ENCODE measurements around the gene PCGF1. TPM values are rescaled to one million over a fixed set of nuclear protein-coding genes. Genes with fewer than 3 reads are reported as not detected.
A peak's percentile ranks its signal among the peaks of the same experiment; 100 is the strongest.

PCGF1 gene
- total RNA-seq, 1 donor, result 16.2 TPM

DNA sequence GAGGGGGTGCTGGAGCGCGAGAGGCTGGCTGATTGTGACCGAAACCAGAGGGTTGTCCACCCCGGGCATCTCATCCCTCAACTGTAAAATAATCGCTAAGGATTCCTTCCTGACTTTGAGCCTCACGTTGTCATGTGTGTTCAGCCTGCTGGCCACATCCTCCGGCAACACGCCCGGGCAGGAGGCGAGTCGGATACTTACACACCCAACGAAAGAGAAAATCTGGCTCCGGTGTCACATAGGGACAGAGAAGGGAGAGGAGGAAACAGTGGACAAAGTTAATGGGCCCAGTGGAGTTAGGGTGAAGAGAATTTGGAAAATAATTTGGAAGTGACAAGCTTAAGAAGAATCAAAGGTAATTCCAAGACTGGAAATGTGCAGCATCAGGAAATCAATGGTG, 9.2 kb upstream of the PCGF1 start:
- no peak for DNase-seq (ENCODE audit: low read depth in 2 of 3, low spot score in 2 of 3)

DNA sequence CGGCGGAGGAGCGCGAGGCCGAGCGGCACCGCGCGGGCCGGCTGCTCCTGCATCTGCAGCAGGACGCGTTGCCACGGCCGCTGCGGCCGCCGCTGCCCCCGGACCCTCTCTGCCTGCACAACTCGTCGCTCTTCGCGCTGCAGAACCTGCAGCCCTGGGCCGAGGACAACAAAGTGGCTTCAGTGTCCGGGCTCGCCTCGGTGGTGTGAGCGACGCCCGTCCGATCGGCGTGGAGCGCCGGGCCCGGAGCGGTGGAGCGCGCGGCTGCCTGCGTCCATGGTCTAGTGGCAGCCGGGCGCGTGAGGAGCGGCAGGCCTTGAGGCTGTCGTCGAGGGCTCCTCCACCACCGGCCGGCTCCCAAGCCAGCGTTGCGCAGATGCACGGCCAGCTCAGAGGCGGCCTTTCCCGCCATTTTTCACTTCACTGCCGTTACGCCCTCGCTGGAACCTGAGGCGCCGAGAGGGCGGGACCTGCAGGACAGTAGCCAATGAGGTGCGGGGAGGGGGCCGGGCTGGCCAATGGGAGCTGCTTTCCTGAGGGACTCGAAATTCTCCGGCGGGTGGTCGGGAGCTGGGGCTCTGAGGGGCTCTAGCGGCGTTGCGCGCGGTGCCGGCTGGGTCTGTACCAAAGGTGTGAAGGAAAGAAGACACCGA, 8.6 kb upstream of the PCGF1 start:
- DNase-seq (ENCODE audit: low read depth in 2 of 3, low spot score in 2 of 3), result peak in 2 of 3 donors; percentile 62 to 75

DNA sequence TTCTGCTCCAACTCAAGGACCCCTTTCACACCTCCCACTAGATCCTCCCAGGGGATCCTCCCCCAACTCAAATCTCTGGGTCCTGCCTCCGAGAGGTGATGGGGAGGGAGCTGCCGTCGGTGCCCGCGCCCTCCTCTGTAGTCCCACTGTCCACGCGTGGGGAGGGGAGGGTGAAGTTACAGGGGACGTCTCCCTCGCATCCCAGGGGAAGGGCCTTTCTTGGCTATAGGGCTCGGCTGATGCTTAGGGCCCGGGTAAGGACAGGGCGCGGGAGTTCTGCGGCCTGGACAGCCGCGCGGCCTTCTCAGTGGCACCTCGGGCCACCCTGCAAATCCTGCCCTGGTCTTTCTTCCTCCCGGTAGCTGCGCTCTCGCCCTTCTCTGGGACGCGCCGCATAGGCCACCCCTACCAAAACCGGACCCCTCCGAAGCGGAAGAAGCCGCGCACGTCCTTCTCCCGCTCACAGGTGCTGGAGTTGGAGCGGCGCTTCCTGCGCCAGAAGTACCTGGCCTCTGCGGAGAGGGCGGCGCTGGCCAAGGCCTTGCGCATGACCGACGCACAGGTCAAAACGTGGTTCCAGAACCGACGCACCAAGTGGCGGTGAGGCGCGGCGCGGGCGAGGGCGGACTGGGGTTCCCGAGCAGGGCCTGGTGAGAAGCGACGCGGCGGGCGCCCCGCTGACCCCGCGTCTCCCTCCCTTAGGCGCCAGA, 7.9 kb upstream of the PCGF1 start:
- no peak for DNase-seq (ENCODE audit: low read depth in 2 of 3, low spot score in 2 of 3)

DNA sequence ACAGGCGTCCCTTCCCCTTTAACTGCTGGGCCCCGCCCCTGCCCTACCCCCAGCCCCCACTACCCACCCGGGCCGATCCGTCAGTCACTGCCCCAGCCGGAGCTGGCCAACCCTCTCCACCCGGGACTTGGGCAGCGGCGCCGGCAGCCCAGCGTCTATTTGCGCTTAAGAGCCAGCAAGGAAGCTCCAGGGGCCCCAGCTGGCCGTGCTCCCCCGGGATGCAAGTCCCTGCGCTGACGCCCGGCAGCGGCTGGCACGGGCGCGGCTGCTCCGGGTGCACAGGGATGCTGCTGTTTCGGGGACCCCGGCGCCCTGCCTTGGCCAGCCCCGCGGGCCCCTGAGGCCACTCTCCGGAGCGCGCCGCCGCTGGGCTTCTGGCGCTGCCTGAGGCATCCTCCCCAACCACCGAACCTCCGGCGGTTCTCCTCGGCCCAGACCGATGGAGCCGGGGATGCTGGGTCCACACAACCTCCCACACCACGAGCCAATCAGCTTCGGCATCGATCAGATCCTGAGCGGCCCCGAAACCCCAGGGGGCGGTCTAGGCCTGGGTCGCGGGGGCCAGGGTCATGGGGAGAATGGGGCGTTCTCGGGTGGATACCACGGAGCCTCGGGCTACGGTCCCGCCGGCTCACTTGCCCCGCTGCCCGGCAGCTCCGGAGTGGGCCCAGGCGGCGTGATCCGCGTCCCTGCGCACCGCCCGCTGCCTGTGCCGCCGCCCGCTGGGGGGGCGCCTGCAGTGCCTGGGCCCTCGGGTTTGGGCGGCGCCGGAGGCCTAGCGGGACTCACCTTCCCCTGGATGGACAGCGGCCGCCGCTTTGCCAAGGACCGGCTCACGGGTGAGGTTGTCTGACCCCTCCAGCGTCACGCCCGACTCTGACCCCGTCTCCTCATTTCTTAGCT, 7.1 kb upstream of the PCGF1 start, which contains the start of gene TLX2:
Gene TLX2, plus strand, starts transcription at position 83 of the 903 bp plus-strand sequence. Its CDS starts 357 bp downstream, at position 440.
- DNase-seq (ENCODE audit: low read depth in 2 of 3, low spot score in 2 of 3), result no peak

DNA sequence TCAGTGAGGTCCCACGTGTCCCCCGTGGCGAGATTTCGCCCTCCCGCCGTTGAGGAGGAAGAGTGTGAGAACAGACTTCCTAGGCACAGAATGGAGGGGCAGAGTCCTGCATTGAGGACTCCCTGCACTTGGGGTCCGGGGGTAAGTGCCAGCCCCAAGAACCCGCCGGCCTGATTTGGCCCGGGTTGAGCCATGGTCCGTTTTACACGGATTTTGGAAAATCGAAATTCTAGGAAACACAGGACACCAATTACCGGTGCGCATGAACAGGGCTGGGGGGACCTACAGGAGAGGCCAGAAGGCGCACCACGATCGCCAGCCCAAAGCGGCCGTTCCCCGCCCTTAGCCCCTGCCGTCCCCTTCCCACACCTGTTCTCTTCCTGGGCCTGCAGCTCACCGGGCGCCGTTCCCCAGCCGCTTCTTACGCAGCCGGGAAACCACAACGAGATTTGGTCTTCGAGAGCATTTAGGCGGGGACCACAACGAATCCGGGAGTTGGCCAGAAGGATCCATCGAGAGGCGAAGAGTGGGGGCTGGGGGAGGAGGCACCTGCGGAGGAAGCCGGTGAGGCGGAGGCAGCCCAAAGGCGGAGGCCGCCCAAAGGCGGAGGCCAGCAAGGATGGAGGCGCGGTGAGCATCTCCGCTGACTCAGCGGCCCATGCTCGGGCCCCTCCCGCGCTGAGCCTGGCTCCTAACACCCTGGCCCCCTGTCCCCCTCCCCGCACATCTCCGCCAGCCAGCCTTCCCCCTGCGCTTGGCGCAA, 6.3 kb upstream of the PCGF1 start:
- no peak for DNase-seq (ENCODE audit: low read depth in 2 of 3, low spot score in 2 of 3)

DNA sequence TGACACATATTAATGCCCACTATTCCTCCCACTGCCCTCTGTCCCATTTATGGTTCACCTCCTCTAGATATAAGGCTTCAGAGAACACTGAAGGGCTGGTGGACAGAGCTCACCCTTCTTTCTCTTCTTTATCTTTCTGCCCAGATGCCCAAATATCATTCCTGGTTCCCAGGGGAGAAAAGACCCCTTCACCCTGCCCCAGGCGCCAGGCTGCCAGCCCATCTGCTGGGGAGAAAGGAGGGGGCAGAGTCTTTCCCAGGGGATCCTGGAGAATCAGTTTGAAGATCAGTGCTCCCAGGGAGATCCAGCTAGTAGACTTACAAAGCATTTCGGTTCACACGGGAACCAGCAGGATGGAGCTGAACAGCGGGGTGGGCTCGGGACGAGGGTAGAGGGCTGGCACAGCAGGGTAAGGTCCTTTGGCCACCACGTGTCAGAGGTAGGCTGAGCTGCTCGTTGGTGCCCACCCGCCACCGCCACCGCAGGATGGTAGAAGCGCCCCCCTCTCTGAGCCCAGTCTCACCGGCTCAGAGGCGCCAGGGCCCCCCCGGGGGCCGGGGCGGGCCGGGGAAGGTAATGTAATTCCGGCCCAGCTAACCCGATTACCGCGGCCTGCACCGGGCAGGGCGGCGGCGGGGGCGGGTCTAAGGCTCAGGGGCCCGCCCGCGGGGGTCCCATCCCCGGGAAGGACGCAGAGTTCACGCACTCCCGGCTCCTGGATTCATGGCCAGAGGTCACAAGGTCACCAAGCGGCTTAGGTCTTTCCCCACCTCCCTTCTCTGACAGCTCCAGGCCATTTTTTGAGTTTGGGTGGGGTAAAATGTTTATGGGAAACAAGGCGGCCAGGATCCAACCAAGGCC, 5.5 kb upstream of the PCGF1 start:
- DNase-seq (ENCODE audit: low read depth in 2 of 3, low spot score in 2 of 3), result no peak

DNA sequence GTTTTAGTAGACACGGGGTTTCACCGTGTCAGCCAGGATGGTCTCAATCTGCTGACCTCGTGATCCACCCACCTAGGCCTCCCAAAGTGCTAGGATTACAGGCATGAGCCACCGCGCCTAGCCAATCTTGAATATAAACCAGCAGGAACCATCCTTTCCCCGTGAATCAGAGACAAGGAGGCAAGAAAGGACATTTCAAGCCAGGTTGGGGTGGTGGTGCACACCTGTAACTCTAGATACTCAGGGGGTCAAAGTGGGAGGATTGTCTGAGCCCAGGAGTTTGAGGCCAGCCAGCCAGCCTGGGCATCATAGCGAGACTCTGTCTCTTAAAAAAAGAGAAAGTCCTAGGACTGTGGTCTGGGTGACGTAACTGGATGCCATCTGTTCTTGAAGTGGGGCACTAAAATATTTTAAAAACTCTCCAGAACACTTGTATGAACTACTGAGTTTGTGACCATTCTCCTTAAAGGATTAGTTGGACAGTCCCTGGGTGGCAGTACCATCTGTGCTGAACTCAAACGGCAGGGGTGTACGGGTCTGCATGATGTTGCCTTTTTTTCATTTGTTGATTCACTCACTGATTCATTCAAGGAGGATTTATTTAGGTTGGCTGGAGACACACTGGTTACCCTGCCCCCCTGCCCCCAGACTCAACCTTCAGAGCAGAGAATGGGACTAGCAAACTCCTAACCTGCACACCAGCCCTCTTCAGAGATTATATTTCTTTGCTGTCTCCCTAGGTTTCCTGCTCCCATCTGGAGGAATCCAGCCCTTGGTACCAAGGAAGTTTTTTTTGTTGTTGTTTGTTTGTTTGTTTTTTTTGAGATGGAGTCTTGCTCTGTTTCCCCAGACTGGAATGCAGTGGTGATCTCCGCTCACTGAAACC, 3.9 kb upstream of the PCGF1 start:
- DNase-seq (ENCODE audit: low read depth in 2 of 3, low spot score in 2 of 3), result no peak

DNA sequence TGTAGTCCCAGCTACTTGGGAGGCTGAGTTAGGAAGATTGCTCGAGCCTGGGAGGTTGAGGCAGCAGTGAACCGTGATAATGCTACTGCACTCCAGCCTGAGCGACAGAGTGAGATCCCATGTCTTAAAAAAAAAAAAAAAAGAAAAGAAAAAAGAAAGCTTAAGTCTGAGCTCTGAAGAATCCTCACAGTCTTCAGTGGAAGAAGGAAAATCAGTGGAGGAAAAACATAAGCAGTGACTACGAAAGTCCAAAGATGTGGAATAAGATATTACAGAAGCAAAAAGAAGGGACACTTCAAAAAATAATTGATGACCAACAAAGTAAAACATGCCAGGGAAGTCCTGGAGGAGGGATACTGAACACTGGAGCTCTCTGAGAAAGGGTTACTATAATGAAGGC, 2.8 kb upstream of the PCGF1 start:
- no peak for DNase-seq (ENCODE audit: low read depth in 2 of 3, low spot score in 2 of 3)

DNA sequence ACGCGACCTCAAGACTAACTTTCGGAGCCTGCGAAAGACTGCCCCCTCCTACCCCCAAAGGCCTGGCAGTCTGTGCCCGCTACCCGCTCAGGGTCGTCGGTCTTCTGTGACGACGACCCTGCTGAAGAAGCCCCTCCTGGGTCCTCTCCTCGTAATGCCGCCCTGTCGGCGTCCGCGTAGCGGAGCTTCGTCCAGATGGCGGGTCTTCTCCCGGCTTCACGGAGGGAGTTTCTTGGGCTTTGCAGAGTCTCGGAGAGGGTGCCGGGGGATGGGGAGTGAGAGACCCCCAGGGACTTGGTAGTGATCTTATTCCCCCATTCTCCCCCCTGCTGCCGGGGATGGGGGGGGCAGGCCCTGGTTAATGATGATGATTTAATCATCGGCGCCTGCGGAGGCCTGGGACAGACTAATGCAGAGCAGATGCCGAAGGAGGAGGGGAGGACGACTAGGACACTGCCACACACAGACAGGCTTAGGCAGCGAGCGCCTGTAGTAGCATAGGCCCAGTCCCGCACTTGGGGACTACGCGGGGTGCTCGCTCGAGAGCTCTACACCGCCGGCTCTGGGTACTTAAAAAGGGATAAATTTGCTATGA, 528 bp upstream of the PCGF1 start:
- no peak for DNase-seq (ENCODE audit: low read depth in 2 of 3, low spot score in 2 of 3)

DNA sequence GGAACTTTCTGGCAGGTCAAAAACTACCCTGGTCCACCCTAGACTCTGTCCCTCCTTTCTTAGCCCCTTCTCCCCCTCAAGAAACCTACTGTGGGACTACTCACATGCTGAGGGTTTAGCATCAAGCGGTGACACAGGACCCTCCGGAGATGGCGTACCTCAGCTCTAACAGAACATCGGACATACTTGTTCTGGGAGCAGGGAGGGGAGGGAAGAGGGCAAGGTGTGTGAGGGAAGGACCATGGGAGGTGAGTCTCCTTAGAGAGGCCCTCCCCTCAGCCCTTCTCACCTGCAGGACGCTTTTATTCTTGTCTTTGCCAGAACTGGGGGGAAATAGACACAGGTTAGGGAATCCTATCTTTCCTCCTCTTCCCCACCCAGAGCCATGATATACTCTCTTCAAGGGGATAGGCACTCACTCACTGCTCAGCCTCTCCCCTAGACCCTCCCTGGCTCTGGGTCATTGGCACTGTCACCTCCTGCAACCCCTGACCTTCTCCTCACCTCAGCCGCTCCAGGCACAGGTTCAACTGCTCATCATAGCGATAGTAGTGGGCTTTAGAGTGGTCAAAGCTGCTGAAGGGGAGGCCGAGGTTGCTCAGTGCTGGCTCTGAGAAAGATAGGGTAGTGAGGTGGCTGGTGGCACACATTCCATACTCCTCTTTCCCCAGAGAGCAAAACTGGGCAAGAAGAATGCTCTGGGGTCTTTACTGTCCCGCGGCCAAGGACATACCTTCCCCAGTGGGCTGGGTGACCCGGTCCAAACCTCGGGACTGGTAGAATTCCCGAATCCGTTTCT, 1.8 kb downstream of the PCGF1 start:
- no peak for DNase-seq (ENCODE audit: low read depth in 2 of 3, low spot score in 2 of 3)

DNA sequence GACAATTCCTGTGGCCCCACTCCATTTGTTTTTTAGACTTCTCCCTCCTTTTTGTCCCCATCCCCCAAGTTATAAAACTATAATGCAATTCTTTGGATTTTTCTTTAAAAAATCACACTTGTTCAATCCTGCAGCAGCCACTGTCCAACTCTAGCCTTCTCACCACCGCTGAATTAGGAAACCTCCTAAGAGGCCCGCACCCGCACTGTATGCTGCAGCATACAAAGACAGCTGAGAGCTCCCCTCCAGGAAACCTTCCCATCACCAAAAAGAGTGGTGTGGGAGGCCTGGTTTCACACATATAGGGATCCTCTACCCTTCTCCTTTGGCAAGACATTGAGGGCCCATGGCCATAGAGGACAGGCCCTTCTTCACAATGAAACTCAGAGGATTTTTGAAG, 2.9 kb downstream of the PCGF1 start:
- DNase-seq (ENCODE audit: low read depth in 2 of 3, low spot score in 2 of 3), result no peak

DNA sequence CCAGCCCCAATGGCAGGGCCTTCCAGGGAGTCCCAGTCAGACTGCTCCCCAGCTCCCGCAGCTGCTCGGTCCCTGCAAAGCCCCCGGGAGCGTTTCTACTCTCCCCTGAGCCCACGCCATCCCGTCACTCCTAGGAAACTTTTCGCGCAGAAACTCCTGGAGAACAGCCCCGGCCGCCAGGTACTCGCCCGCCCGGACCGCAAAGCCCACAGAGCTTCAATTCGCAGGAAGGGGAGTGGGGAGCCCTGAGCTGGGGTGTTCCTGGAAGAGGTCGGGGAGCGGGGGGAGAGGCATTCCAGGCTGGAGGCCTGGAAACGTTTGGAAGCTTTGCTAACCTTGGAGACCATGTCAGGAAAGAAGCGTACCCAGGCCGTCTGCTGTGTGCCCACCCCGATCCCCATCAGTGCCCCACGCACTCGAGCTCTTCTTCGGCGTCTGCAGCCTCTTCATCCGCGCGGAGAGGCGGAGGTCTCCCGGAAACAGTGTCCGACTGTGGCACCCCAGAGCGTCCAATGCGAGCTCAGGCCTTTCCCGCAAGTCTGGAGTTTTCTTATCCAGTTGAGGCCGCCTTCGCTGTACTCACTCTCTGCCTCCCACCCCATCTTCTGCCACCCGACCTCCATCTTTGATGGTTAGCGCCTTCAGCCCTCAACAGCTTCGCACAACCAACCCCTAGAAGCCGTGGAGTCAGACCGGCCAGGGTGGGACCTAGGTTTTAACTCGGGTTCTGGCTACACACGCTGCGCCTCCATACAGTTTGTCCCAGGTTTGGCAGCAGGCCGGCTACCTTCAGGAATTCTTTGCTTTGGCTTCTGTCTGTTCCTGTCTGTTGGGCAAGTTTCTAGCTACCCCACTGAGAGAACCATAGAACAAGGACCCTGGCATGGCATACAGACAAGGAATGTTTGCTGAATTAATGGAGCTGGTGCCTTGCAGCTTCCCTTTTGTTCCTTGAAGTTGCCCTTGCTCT, 3.7 kb downstream of the PCGF1 start:
- no peak for DNase-seq (ENCODE audit: low read depth in 2 of 3, low spot score in 2 of 3)

DNA sequence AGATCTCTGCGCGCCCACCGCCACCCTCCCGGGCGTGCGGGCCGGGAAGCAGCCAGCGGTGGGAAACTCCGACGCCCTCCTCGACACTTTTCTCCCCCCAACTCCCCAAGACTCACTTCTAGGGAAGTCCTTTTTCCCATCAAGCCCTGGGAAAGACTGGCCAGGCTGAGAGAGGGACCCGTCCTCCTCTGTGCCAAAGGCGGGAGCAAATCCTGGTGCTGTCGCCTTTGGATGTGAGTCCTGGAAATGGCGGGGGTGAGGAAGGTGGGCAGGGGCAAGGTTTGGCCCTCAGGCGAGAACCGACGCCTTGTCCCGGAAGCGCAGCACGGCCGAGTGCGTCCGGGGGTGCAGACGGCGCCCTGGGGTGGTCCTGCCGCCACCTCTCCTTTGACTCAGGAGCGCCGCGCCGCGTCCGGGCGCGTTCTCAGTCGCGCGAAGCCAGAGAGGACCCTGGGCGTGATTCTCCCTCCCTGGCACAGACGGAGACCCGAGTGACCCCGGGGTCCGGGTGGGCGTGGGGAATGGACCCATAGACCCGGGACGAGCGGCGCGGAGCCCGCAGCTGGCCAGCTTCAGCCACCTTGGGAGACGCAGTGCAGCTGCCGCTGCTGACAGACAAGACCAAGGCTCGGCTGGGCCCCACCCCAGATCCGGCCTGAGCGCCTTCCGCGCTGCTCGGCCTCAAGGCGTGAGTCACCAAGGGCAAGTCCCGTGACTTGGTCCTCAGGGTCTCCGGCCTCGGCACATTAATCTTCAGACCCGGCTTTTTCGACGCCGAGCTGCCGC, 4.6 kb downstream of the PCGF1 start:
- peak in 2 of 3 donors; percentile 56 to 78 for DNase-seq (ENCODE audit: low read depth in 2 of 3, low spot score in 2 of 3)

DNA sequence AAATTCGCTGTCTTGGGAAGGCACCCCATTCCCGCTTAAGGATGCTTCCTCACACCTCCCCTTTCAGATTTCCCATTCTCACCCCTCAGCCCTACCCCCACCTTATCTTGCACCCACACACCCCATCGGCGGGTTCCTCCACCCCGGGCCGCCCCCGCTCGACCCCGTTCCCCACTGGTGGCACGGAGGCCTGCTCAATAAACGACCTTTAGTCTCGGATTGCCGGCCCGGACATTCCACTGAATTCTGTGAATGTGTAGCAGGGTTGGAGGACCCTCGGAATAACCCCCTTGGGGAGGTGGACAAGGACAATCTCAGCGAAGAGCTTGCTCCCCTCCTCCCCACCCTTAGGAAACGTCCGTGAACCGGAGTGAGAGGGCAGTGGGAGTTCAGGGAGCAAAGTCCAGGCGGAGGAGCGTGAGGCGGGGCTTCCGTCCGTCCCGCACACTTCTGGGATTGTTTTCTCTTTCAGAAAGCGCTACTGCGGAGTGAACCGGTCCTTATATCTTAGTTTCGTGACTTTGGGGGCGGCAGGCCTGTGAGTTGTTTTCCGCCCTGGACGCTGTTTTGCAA, 5.3 kb downstream of the PCGF1 start:
- no peak for DNase-seq (ENCODE audit: low read depth in 2 of 3, low spot score in 2 of 3)
